GM23248 (cell line): ENCODE results near the gene FRS2.
A peak's percentile ranks its signal among the peaks of the same experiment; 100 is the strongest.

Source experiments
- EZH2 ChIP-seq: fragments of 200-600 bp; sonication (generic); IDR thresholded peaks from 2 replicates; pipeline ENCODE4 v1.6.1; 2018; ENCODE audit warnings: antibody characterized with exemption, mild to moderate bottlenecking; ENCODE audit not compliant: insufficient read depth, poor library complexity, severe bottlenecking
- EZH2phosphoT487 ChIP-seq: fragments of 200-600 bp; sonication (generic); IDR thresholded peaks from 2 replicates; pipeline ENCODE4 v1.6.1; 2018; ENCODE audit warnings: antibody characterized with exemption, moderate library complexity, mild to moderate bottlenecking, low read depth; ENCODE audit not compliant: insufficient read depth

DNA sequence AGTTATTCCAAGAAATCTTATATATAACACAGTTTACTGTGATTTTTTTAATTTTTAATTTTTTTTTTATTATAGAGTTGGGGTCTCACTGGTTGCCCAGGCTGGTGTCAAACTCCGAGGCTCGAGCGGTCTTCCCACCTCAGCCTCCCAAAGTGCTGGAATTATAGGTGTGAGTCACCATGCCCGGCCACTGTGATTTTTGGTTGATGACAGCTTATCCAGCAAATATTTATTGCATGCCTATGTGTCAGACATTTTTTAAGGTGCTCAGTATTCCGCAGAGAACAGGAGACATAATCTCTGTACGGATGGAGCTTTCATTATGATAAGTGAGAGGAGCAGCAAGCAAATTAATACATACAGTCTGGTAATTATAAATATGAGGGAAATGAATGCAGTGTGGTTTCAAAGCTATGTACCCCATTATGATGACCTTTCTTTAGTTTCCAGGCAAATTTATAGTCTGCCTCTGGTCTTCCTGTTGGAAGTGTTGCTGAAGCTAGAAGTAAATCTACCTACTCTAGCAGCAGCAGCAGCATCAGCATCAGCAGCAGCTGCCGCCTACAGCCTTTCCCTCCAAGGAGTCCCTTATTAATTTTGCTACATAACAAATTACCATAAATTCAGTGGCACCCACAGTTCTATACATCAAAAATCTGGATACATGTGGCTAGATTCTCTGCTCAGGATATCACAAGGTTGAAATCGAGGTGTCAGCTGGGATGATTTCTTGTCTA, 32.3 kb downstream of the FRS2 start:
- peak; percentile 61; the same call in 1 of the 2 replicates for TF ChIP-seq EZH2phosphoT487
- no peak for TF ChIP-seq EZH2
